Natural killer cell (primary cell): ENCODE results near the gene FLOT1. TPM values are rescaled to one million over a fixed set of nuclear protein-coding genes. Genes with fewer than 3 reads are reported as not detected.

Source experiments
- ATAC-seq, 3 donors: fragments of 150-1000 bp in 2 of 3; fragments of 200-7000 bp in 1 of 3; cut with Tn5 transposase; 1 replicate in 1 of 3; 2 replicates in 2 of 3; pipeline ENCODE4 v1.10.0; 2021; ENCODE audit warnings: mild to moderate bottlenecking in 2 of 3, moderate library complexity in 2 of 3
- DNase-seq, 2 donors: peaks; one replicate each; pipeline versions ENCODE4 v3.0.0 to v3.0.0-alpha.2; 2013 to 2021; ENCODE audit warnings: mixed read lengths in 1 of 2
- H3K27ac ChIP-seq: one replicate; pipeline ENCODE4 v1.5.1; 2013; ENCODE audit warnings: mild to moderate bottlenecking, low read length
- H3K27me3 ChIP-seq: one replicate; pipeline ENCODE4 v1.6.1; 2013; ENCODE audit warnings: low read length; ENCODE audit not compliant: control insufficient read depth, insufficient read depth
- H3K36me3 ChIP-seq: one replicate; pipeline ENCODE4 v1.6.1; 2013; ENCODE audit warnings: low read length; ENCODE audit not compliant: control insufficient read depth, insufficient read depth
- H3K4me1 ChIP-seq: one replicate; pipeline ENCODE4 v1.6.1; 2013; ENCODE audit warnings: low read length; ENCODE audit not compliant: control insufficient read depth, insufficient read depth
- H3K4me3 ChIP-seq: one replicate; pipeline ENCODE4 v1.5.1; 2013; ENCODE audit warnings: low read length
- H3K9me3 ChIP-seq: one replicate; pipeline ENCODE4 v1.6.1; 2013; ENCODE audit warnings: low read length; ENCODE audit not compliant: control insufficient read depth, insufficient read depth
- H3K27ac Mint-ChIP-seq, 2 donors: one replicate each; pipeline ENCODE4 v1.8.0; 2022; ENCODE audit warnings: mild to moderate bottlenecking in 2 of 2, mixed read lengths in 2 of 2, moderate library complexity in 1 of 2
- H3K27me3 Mint-ChIP-seq, 2 donors: one replicate each; pipeline ENCODE4 v1.8.0; 2022; ENCODE audit warnings: low read depth in 2 of 2, mixed read lengths in 2 of 2
- H3K36me3 Mint-ChIP-seq: one replicate; pipeline ENCODE4 v1.8.0; 2022; ENCODE audit warnings: mixed read lengths
- H3K4me1 Mint-ChIP-seq, 2 donors: one replicate each; pipeline ENCODE4 v1.8.0; 2022; ENCODE audit warnings: mixed read lengths in 2 of 2
- H3K4me3 Mint-ChIP-seq: one replicate; pipeline ENCODE4 v1.8.0; 2022; ENCODE audit warnings: mild to moderate bottlenecking, moderate library complexity, mixed read lengths
- H3K9me3 Mint-ChIP-seq, 2 donors: one replicate each; pipeline ENCODE4 v1.8.0; 2022; ENCODE audit warnings: mixed read lengths in 2 of 2
- WGBS: methylation state at CpG from one replicate; pipeline ENCODE4 v1.1.7; 2013; ENCODE audit warnings: missing lambda C conversion rate; ENCODE audit not compliant: insufficient coverage; 5-methylcytosine and 5-hydroxymethylcytosine counted together
- intact Hi-C: fragments of 100-400 bp; cut with micrococcal nuclease; formaldehyde crosslinking; loops from one replicate; pipeline ENCODE4 v1.14.2; 2022
- total RNA-seq, 4 donors: library from RNA; stranded (reverse); fragments of 120-200 nt in 1 of 4; gene quantifications; one replicate each; pipeline versions ENCODE4 v1.2.3 to v1.2.4, GENCODE V29; 2013 to 2022
- TF ChIP-seq, protein P1 (sequence below): fragments of 200-600 bp; IDR thresholded peaks from one replicate; pipeline ENCODE4 v1.8.0; 2022; ENCODE audit warnings: antibody characterized with exemption

Gene FLOT1
- total RNA-seq, 3 donors from 2014 or later (not counting 1 experiment from before 2014, with no cell fraction given), result 73.1 to 113 (median 94.2) TPM

GRCh38 chr6:30690403-30691207 lies 51.9 kb downstream of the FLOT1 start, which contains the start of gene NRM:
Gene NRM (minus strand): TSS chr6:30690984. CDS start chr6:30690974, 10 bp downstream.
- Mint-ChIP-seq H3K27ac (peak within 1 kb of the TSS; percentile 91 to 98), H3K4me1 (peaks cover 41 to 52% of the 10 kb centered on the region in 2 donors), H3K4me3 (peak within 1 kb of the TSS; percentile 79), H3K27me3 (no peaks in the 10 kb centered on the region), H3K9me3 (no peaks in the 10 kb centered on the region), H3K36me3 (no peaks in the 10 kb centered on the region)
- H3K27ac ChIP-seq, result peak within 1 kb of the TSS; percentile 33
- DNase-seq (peak; percentile 55 to 84), ATAC-seq (peak; percentile 21 to 46 (median 31))
- intact Hi-C loops, result no loop called here
- no peaks in the 10 kb centered on the region for H3K27me3 ChIP-seq
- peaks cover 50% of the 10 kb centered on the region for H3K4me1 ChIP-seq
- no peaks in the 10 kb centered on the region for H3K9me3 ChIP-seq
- 2% methylated on average over 40 of the region's 40 CpGs for WGBS
- TF ChIP-seq, protein P1, sequence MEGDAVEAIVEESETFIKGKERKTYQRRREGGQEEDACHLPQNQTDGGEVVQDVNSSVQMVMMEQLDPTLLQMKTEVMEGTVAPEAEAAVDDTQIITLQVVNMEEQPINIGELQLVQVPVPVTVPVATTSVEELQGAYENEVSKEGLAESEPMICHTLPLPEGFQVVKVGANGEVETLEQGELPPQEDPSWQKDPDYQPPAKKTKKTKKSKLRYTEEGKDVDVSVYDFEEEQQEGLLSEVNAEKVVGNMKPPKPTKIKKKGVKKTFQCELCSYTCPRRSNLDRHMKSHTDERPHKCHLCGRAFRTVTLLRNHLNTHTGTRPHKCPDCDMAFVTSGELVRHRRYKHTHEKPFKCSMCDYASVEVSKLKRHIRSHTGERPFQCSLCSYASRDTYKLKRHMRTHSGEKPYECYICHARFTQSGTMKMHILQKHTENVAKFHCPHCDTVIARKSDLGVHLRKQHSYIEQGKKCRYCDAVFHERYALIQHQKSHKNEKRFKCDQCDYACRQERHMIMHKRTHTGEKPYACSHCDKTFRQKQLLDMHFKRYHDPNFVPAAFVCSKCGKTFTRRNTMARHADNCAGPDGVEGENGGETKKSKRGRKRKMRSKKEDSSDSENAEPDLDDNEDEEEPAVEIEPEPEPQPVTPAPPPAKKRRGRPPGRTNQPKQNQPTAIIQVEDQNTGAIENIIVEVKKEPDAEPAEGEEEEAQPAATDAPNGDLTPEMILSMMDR, result no peak
- peak within 1 kb of the TSS; percentile 60 for H3K4me3 ChIP-seq
- no peaks in the 10 kb centered on the region for H3K36me3 ChIP-seq

DNA sequence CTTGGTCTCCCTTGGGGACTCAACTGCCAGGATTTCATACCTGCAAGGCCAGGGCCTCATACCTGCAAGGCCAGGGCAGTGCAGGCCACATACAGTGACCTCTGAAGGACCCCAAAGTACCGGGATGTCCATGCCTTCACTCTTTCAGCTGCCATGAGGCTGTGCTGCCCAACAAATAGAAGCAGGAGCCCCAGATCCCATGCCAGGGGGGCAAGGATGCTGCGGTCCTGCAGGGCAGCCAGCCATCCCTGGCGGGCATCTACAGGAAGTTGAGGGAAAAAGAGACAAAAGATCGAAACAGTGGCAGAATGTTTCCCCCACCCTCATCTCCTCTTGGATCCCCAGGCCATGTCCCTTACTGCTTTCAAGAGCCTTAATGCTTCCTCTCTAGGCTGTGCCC lies 52.5 kb downstream of the FLOT1 start:
- intact Hi-C loops, result no loop called here
- no peak for ATAC-seq
- H3K9me3 Mint-ChIP-seq, result no peaks in the 10 kb centered on the region
- Histone ChIP-seq H3K9me3 (no peaks in the 10 kb centered on the region), H3K36me3 (no peaks in the 10 kb centered on the region), H3K27me3 (no peaks in the 10 kb centered on the region), H3K27ac (peak overlapping the region; percentile 33), H3K4me3 (peak overlapping the region; percentile 60), H3K4me1 (peaks cover 56% of the 10 kb centered on the region)
- H3K27me3 Mint-ChIP-seq, result no peaks in the 10 kb centered on the region
- H3K36me3 Mint-ChIP-seq, result peaks cover 4% of the 10 kb centered on the region
- TF ChIP-seq, protein P1, result no peak
- peaks cover 48 to 59% of the 10 kb centered on the region in 2 donors for H3K4me1 Mint-ChIP-seq
- WGBS, result 40% methylated on average over 4 of the region's 4 CpGs
- H3K27ac Mint-ChIP-seq, result peak overlapping the region; percentile 91 to 98
- DNase-seq, result no peak
- peak overlapping the region; percentile 79 for H3K4me3 Mint-ChIP-seq

DNA sequence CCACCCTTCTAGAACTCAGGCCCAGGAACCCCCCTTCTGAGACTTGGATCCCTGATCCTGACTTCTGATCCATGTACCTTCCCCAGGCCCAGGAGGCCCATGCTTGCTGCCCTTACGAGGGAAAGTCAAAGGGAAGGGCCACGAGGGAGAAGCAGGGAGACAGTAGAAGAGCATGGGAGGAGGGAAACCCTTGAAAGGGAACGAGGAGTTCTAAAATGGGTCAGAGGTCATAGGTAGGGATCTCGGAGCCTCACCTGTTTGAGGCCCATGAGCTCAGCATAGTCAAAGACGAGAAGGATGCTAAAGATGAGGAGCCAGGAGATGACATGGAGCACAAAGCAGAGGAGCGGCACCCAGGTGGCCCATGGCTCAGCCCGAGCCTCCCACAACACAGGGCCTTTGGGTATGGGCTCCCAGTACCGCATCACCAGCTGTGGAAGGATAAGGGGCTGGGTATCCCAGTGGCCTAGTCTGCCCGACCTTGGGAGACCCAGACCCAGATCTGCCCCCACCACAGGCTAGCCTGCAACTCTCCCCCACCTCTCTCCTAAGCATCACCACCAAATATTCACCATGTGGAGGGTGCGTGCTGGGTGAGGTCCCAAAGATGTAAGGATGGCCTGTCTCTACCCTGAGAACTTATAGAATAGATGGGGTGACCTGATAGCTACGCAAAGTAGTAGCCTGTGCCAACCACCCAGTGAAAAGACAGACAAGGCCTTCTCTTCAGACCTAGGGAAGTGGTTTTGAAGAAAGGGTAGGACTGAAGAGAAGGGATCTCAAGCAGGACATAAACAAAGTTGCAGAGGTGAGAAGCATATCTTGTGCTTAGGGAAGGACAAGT lies 53.2 kb downstream of the FLOT1 start:
- no peak for ATAC-seq
- intact Hi-C loops, result no loop called here
- Histone ChIP-seq H3K27me3 (no peaks in the 10 kb centered on the region), H3K9me3 (no peaks in the 10 kb centered on the region), H3K27ac (peak overlapping the region; percentile 33), H3K36me3 (no peaks in the 10 kb centered on the region), H3K4me3 (no peak overlapping the region), H3K4me1 (peaks cover 56% of the 10 kb centered on the region)
- Mint-ChIP-seq H3K27me3 (no peaks in the 10 kb centered on the region), H3K27ac (peak overlapping the region; percentile 91 to 98), H3K4me1 (peaks cover 51 to 63% of the 10 kb centered on the region in 2 donors), H3K9me3 (no peaks in the 10 kb centered on the region), H3K36me3 (peaks cover 8% of the 10 kb centered on the region), H3K4me3 (peak overlapping the region; percentile 79)
- no peak for DNase-seq
- 85% methylated on average over 11 of the region's 11 CpGs for WGBS
- TF ChIP-seq, protein P1, result no peak
